Endothelial cell (in vitro differentiated cells): ENCODE results near the gene SLC40A1. TPM values are rescaled to one million over a fixed set of nuclear protein-coding genes. Genes with fewer than 3 reads are reported as not detected.

ENCODE experiments used
- DNase-seq: peaks from one replicate; pipeline ENCODE4 v3.0.0; 2021; ENCODE audit warnings: low spot score
- H3K27ac Mint-ChIP-seq: one replicate; pipeline ENCODE4 v1.8.0; 2021; ENCODE audit warnings: mixed read lengths, inconsistent platforms; ENCODE audit not compliant: unreplicated experiment
- H3K27me3 Mint-ChIP-seq: one replicate; pipeline ENCODE4 v1.8.0; 2021; ENCODE audit warnings: mild to moderate bottlenecking, moderate library complexity, mixed read lengths, inconsistent platforms; ENCODE audit not compliant: unreplicated experiment
- H3K36me3 Mint-ChIP-seq: one replicate; pipeline ENCODE4 v1.8.0; 2021; ENCODE audit warnings: mild to moderate bottlenecking, low read depth, mixed read lengths, inconsistent platforms; ENCODE audit not compliant: unreplicated experiment
- H3K4me1 Mint-ChIP-seq: one replicate; pipeline ENCODE4 v1.8.0; 2021; ENCODE audit warnings: mild to moderate bottlenecking, mixed read lengths, inconsistent platforms; ENCODE audit not compliant: unreplicated experiment
- H3K4me3 Mint-ChIP-seq: one replicate; pipeline ENCODE4 v1.8.0; 2021; ENCODE audit warnings: mild to moderate bottlenecking, mixed read lengths, inconsistent platforms; ENCODE audit not compliant: unreplicated experiment
- H3K9me3 Mint-ChIP-seq: one replicate; pipeline ENCODE4 v1.8.0; 2021; ENCODE audit warnings: mixed read lengths, inconsistent platforms; ENCODE audit not compliant: unreplicated experiment
- CTCF ChIP-seq: fragments of 200-600 bp; sonication (generic); IDR thresholded peaks from one replicate; pipeline ENCODE4 v1.5.0; 2021; ENCODE audit warnings: antibody characterized with exemption; ENCODE audit not compliant: unreplicated experiment
- total RNA-seq: library from RNA; stranded (reverse); fragmentation: NEBNext Ultra II Directional; extraction: Animal tissue kit (Norgen Biotek cat#: 25700); gene quantifications from one replicate; pipeline ENCODE4 v1.2.1, GENCODE V29; 2021; ENCODE audit not compliant: unreplicated experiment

SLC40A1 gene
- total RNA-seq, 1 donor from 2014 or later = 90.9 TPM

GRCh38 chr2:189555232-189555631 is 25.4 kb downstream of the SLC40A1 start:
- H3K27me3 Mint-ChIP-seq = no peaks in the 10 kb centered on the region
- H3K9me3 Mint-ChIP-seq = no peaks in the 10 kb centered on the region
- TF ChIP-seq CTCF = no peak
- H3K27ac Mint-ChIP-seq = no peak overlapping the region
- peaks cover 32% of the 10 kb centered on the region for H3K4me1 Mint-ChIP-seq
- peaks cover 4% of the 10 kb centered on the region for H3K36me3 Mint-ChIP-seq
- no peak overlapping the region for H3K4me3 Mint-ChIP-seq
- no peak for DNase-seq

GRCh38 chr2:189553504-189554088 is 27.0 kb downstream of the SLC40A1 start:
- DNase-seq = no peak
- no peaks in the 10 kb centered on the region for H3K36me3 Mint-ChIP-seq
- H3K27ac Mint-ChIP-seq = no peak overlapping the region
- H3K27me3 Mint-ChIP-seq = no peaks in the 10 kb centered on the region
- H3K4me1 Mint-ChIP-seq = peaks cover 28% of the 10 kb centered on the region
- TF ChIP-seq CTCF = no peak
- no peak overlapping the region for H3K4me3 Mint-ChIP-seq
- no peaks in the 10 kb centered on the region for H3K9me3 Mint-ChIP-seq

GRCh38 chr2:189552991-189553404 is 27.6 kb downstream of the SLC40A1 start:
- H3K36me3 Mint-ChIP-seq = no peaks in the 10 kb centered on the region
- H3K4me1 Mint-ChIP-seq = peaks cover 26% of the 10 kb centered on the region
- no peaks in the 10 kb centered on the region for H3K9me3 Mint-ChIP-seq
- H3K4me3 Mint-ChIP-seq = no peak overlapping the region
- no peak for DNase-seq
- no peak for TF ChIP-seq CTCF
- H3K27me3 Mint-ChIP-seq = no peaks in the 10 kb centered on the region
- no peak overlapping the region for H3K27ac Mint-ChIP-seq

GRCh38 chr2:189552334-189552990 is 28.1 kb downstream of the SLC40A1 start:
- Mint-ChIP-seq H3K27me3 (no peaks in the 10 kb centered on the region), H3K27ac (no peak overlapping the region), H3K36me3 (no peaks in the 10 kb centered on the region), H3K4me1 (peaks cover 26% of the 10 kb centered on the region), H3K4me3 (no peak overlapping the region), H3K9me3 (no peaks in the 10 kb centered on the region)
- TF ChIP-seq CTCF = no peak
- DNase-seq = no peak

- H3K27ac Mint-ChIP-seq = no peak overlapping the region
- H3K9me3 Mint-ChIP-seq = no peaks in the 10 kb centered on the region
- no peak for TF ChIP-seq CTCF
- H3K4me1 Mint-ChIP-seq = peaks cover 26% of the 10 kb centered on the region
- H3K27me3 Mint-ChIP-seq = no peaks in the 10 kb centered on the region
- H3K4me3 Mint-ChIP-seq = no peak overlapping the region
- no peaks in the 10 kb centered on the region for H3K36me3 Mint-ChIP-seq
- DNase-seq = no peak
Measured at GRCh38 chr2:189551808-189552207, 28.8 kb downstream of the SLC40A1 start.
